Adrenal gland (tissue), 12 donors: ENCODE data around the gene ABCA4. TPM values are rescaled to one million over a fixed set of nuclear protein-coding genes. Genes with fewer than 3 reads are reported as not detected.
"Not testable (repeated sequence)": the region's sequence is repeated elsewhere in the genome, so short reads cannot be mapped to it uniquely, and the experiment has no call there.

ENCODE experiments used
- DNase-seq, 7 donors: peaks; one replicate each; pipeline ENCODE4 v3.0.0-alpha.2; 2019 to 2020
- H3K27ac ChIP-seq, 5 donors: fragments of 200-600 bp; sonication (generic) in 4 of 5; 1 replicate in 3 of 5; 2 replicates in 2 of 5; pipeline versions ENCODE4 v1.5.1 to v1.8.0; 2016 to 2020; ENCODE audit warnings: mild to moderate bottlenecking in 1 of 5
- H3K27me3 ChIP-seq: fragments of 200-600 bp; 2 replicates; pipeline ENCODE4 v1.8.0; 2021
- H3K36me3 ChIP-seq, 2 donors: fragments of 200-600 bp; replicated peaks in 1 of 2; 1 replicate in 1 of 2; 2 replicates in 1 of 2; pipeline versions ENCODE4 v1.5.1 to v1.8.0; 2018 to 2022
- H3K4me1 ChIP-seq, 2 donors: fragments of 200-600 bp; replicated peaks in 1 of 2; 1 replicate in 1 of 2; 2 replicates in 1 of 2; pipeline versions ENCODE4 v1.5.1 to v1.8.0; 2018 to 2021
- H3K4me3 ChIP-seq, 4 donors: fragments of 200-600 bp; sonication (generic) in 3 of 4; one replicate each; pipeline ENCODE4 v1.5.1; 2016 to 2018
- H3K9me3 ChIP-seq, 3 donors: fragments of 200-600 bp; sonication (generic) in 1 of 3; replicated peaks in 1 of 3; 1 replicate in 2 of 3; 2 replicates in 1 of 3; pipeline versions ENCODE4 v1.5.1 to v1.8.0; 2016 to 2021
- POLR2A ChIP-seq, 2 donors: fragments of 450-650 bp; IDR thresholded peaks; one replicate each; pipeline ENCODE4 v1.6.1; 2017; ENCODE audit warnings: antibody characterized with exemption in 2 of 2, mild to moderate bottlenecking in 2 of 2, moderate library complexity in 1 of 2
- WGBS, 4 donors: extraction: QIAGEN DNeasy Blood & Tissue Kit in 2 of 4; methylation state at CpG; one replicate each; pipeline versions ENCODE4 v1.1.5 to v1.1.7; 2013 to 2017; 5-methylcytosine and 5-hydroxymethylcytosine counted together
- intact Hi-C, 2 donors: fragments of 100-400 bp; cut with DNase I; formaldehyde crosslinking; loops; one replicate each; pipeline versions ENCODE4 v1.14.1 to v1.15.0; 2022 to 2023
- polyA plus RNA-seq, 3 donors: library from polyadenylated mRNA; stranded (reverse); fragments of 200-250 nt in 2 of 3; fragments of 350-450 nt in 1 of 3; fragmentation: Illumina TruSeq in 1 of 3; extraction: RNeasy Lipid Tissue Mini Kit (QIAGEN cat#74804) in 1 of 3; gene quantifications; one replicate each; pipeline ENCODE4 v1.2.3, GENCODE V29; 2013 to 2014
- total RNA-seq, 9 donors: library from RNA; depleted of rRNA in 4 of 9; stranded (reverse); fragments of >200 nt in 4 of 9; fragments of 120-200 nt in 1 of 9; fragmentation: NEBNext Ultra II Directional in 1 of 9; extraction: Animal tissue kit (Norgen Biotek cat#: 25700) in 1 of 9; gene quantifications; one replicate each; pipeline versions ENCODE4 v1.1.0 to v1.2.4, GENCODE V29; 2013 to 2023
- TF ChIP-seq, protein P1 (sequence below), 6 experiments: fragments of 450-650 bp in 4 of 6; fragments of 200-600 bp in 2 of 6; sonication (generic) in 1 of 6; IDR thresholded peaks; 1 replicate in 5 of 6; 2 replicates in 1 of 6; pipeline versions ENCODE4 v1.5.1 to v1.8.0; 2016 to 2021; ENCODE audit warnings: antibody characterized with exemption in 6 of 6, mild to moderate bottlenecking in 2 of 6, moderate library complexity in 1 of 6
- donor health status: healthy with polysubstance abuse.
- donor health status: Bipolar disorder and iron deficiency.
- donor health status: DM: yes; HTN: yes; CAD: no.
- donor health status: DM: no; HTN: no; CAD: no.
- donor health status: DM: no; HTN: no; CAD: no.
- donor health status: DM: yes; HTN: yes; CAD: no.

ABCA4 gene
- total and polyA plus RNA-seq, 12 donors = 0.04 to 1.9 (median 0.14) TPM; not detected in 1

DNA sequence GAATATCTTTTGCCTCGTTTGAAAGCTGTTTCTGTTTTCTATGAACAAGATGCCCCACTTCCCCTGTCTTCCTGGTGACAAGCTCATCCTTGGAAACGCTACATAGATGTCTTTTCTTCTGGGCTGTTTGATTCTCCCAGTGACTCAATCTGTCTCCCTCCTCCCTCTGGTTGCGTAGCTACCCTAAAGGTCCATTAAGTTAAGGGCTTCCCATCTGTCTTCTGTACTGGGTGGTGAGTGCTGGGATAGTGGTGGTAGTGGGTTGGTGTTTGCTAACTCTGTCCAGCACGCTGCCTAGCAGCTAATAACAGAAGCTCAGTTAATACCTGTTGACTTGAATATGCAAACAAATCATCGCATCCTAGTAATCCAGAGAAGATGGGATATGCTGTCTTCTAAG is 161.5 kb downstream of the ABCA4 start:
- H3K36me3 ChIP-seq = no peaks in the 10 kb centered on the region
- H3K9me3 ChIP-seq = peaks cover 0 to 9% (median 0%) of the 10 kb centered on the region in 3 donors
- no peak overlapping the region for H3K4me3 ChIP-seq
- H3K27me3 ChIP-seq = no peaks in the 10 kb centered on the region
- no peak for DNase-seq
- TF ChIP-seq, protein P1, sequence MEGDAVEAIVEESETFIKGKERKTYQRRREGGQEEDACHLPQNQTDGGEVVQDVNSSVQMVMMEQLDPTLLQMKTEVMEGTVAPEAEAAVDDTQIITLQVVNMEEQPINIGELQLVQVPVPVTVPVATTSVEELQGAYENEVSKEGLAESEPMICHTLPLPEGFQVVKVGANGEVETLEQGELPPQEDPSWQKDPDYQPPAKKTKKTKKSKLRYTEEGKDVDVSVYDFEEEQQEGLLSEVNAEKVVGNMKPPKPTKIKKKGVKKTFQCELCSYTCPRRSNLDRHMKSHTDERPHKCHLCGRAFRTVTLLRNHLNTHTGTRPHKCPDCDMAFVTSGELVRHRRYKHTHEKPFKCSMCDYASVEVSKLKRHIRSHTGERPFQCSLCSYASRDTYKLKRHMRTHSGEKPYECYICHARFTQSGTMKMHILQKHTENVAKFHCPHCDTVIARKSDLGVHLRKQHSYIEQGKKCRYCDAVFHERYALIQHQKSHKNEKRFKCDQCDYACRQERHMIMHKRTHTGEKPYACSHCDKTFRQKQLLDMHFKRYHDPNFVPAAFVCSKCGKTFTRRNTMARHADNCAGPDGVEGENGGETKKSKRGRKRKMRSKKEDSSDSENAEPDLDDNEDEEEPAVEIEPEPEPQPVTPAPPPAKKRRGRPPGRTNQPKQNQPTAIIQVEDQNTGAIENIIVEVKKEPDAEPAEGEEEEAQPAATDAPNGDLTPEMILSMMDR (IDR thresholded peaks at IDR 0.05) = no peak
- TF ChIP-seq POLR2A (IDR thresholded peaks at IDR 0.05) = no peak
- 76 to 84% (median 83%) methylated on average over 5 of the region's 5 CpGs for WGBS, 4 donors
- H3K4me1 ChIP-seq = peaks cover 0 to 7% of the 10 kb centered on the region in 2 donors
- intact Hi-C loops = no loop called here
- no peak overlapping the region for H3K27ac ChIP-seq

DNA sequence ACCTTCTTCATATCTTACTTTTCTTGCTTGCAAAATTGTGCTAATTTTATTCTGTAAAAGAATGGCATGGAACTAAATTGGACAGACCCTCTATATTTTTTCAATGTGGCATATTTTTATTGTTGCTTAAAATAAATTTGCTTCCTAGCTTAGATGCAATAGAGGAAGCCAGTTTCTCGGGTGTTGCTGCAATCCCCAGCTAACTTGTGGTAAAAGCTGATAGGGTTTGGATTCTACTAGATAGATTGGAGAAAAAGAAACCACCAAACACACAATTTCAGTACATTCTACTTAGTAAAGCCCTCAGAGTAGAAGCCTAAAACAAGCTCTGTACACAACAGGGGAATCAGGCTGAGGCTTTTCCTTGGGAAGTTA is 162.2 kb downstream of the ABCA4 start:
- H3K4me3 ChIP-seq = no peak overlapping the region
- intact Hi-C loops = no loop called here
- TF ChIP-seq POLR2A (IDR thresholded peaks at IDR 0.05) = no peak
- TF ChIP-seq, protein P1 (IDR thresholded peaks at IDR 0.05) = no peak
- H3K9me3 ChIP-seq = peaks cover 0 to 9% (median 0%) of the 10 kb centered on the region in 3 donors
- H3K36me3 ChIP-seq = no peaks in the 10 kb centered on the region
- peaks cover 0 to 7% of the 10 kb centered on the region in 2 donors for H3K4me1 ChIP-seq
- 54 to 62% (median 61%) methylated on average over 1 of the region's 1 CpG for WGBS, 4 donors
- no peak overlapping the region for H3K27ac ChIP-seq
- H3K27me3 ChIP-seq = no peaks in the 10 kb centered on the region
- DNase-seq = no peak

DNA sequence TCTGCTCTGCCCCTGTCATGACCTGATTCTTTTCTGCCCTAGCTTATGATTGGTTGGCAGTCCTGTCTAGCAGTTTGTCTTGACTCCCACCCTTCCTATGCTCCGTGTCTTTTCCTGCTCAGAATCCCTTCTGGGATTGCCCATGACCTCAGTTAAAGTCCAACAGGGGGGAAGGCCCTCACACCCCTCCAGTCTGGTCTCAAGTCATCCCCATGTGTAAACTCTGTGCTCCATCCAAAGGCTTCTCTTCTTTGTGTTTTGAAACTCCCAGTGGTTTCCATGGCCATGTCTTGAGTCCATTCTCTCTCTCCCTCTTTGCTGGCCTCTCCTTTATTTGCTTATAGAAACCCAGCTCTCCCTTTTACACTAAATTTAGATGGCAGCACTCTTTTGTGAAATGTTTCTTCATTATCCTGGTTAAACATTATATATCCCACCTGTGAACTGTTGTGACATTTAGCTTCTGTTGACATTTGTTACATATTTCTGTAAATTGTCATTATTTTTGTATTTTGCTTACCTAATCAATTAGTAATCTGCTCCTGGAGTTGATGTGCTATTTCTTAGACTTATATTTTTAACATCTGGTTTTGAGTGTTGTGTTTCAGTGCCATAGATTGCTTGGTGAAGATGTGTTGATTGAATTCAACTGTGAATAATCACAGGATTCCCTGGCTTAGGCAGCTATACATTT is 162.8 kb downstream of the ABCA4 start:
- WGBS, 4 donors = 74 to 88% (median 80%) methylated on average over 1 of the region's 1 CpG
- Histone ChIP-seq H3K4me1 (peaks cover 0 to 7% of the 10 kb centered on the region in 2 donors), H3K27ac (no peak overlapping the region), H3K36me3 (no peaks in the 10 kb centered on the region), H3K27me3 (no peaks in the 10 kb centered on the region), H3K4me3 (no peak overlapping the region), H3K9me3 (peaks cover 0 to 9% (median 0%) of the 10 kb centered on the region in 3 donors)
- intact Hi-C loops = no loop called here
- DNase-seq = no peak
- TF ChIP-seq POLR2A (IDR thresholded peaks at IDR 0.05) = no peak
- TF ChIP-seq, protein P1 (IDR thresholded peaks at IDR 0.05) = no peak

DNA sequence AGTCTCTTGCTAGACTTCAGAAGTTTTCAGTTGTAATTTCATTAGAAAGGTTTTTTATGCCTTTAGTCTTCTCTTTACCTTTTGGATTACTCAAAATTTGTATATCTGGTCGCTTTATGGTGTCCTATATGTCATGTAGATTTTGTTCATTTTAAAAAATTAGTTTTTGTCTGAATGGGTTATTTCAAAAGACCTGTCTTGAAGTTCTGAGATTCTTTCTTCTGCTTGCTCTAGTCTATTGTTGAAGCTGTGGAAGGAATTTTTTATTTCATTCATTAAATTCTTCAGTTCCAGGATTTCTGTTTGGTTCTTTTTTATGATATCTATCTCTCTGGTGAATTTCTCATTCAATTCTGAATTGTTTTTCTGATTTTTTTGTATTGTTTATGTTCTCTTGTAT is 165.2 kb downstream of the ABCA4 start:
- H3K4me3 ChIP-seq = no peak overlapping the region
- H3K36me3 ChIP-seq = no peaks in the 10 kb centered on the region
- no peaks in the 10 kb centered on the region for H3K4me1 ChIP-seq
- TF ChIP-seq, protein P1 (IDR thresholded peaks at IDR 0.05) = no peak
- no peak for TF ChIP-seq POLR2A (IDR thresholded peaks at IDR 0.05)
- DNase-seq = no peak
- 63 to 75% (median 65%) methylated on average over 1 of the region's 1 CpG for WGBS, 4 donors
- no peak overlapping the region for H3K27ac ChIP-seq
- H3K27me3 ChIP-seq = no peaks in the 10 kb centered on the region
- intact Hi-C loops = no loop called here
- H3K9me3 ChIP-seq = peaks cover 0 to 9% (median 0%) of the 10 kb centered on the region in 3 donors

DNA sequence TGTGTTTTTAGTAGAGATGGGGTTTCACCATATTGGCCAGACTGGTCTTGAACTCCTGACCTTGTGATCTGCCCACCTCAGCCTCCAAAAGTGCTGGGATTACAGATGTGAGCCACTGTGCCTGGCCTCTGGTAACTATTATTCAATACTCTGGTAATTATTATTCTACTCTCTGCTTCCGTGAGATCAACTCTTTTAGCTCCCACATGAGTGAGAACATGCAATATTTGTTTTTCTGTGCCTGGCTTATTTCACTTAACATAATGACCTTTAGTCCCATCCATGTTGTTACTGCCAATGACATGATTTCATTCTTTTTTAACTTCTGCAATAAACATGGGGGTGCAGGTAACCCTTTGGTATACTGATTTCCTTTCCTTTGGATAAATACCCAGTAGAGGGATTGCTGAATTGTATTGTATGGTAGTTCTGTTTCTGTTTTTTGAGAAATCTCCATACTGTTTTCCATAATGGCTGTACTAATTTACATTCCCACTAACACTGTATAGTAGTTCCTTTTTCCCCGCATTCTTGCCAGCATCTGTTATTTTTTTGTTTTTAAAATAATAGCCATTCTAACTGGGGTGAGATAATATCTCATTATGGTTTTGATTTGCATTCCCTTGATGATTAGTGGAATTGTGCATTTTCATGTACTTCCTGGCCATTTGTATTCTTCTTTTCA is 173.8 kb downstream of the ABCA4 start:
- H3K4me3 ChIP-seq, intact Hi-C loops, DNase-seq, H3K36me3 ChIP-seq, H3K27ac ChIP-seq, H3K27me3 ChIP-seq, H3K9me3 ChIP-seq, H3K4me1 ChIP-seq: not testable (repeated sequence)
- 70 to 86% (median 82%) methylated on average over 2 of the region's 2 CpGs for WGBS, 4 donors
